ENCODE results near the gene CSF3.

CSF3 gene

DNA sequence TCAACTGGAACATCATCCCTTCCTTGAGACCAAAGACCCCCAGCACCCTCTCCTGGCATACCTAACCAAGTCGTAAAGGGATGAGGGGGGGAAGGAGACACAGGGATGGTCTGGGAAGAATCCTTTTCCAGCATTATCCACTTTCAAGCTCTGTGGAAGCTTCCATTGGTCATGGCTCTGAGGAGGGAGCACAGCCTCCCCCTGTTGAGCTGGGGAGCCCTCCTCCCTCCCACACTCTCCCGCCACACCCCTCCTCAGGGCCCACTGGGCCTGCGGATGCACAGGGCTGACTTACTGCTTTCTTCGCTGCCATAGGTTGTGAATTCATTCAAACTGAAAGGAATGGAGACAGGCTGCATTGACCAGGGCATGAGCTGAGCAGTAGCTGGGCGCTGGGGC lies 12.4 kb downstream of the CSF3 start:
- DNase-seq (ENCODE audit: insufficient read length) (peak; percentile 23), FAIRE-seq (no peak)
- TF ChIP-seq TAF1 (IDR thresholded peaks at IDR 0.05; ENCODE audit: borderline replicate concordance, low read depth, low read length) (no peak), POLR2AphosphoS5 (IDR thresholded peaks at IDR 0.05; ENCODE audit: low read depth, low read length) (no peak), POLR2A (IDR thresholded peaks at IDR 0.05; ENCODE audit: low read depth, low read length) (no peak)

DNA sequence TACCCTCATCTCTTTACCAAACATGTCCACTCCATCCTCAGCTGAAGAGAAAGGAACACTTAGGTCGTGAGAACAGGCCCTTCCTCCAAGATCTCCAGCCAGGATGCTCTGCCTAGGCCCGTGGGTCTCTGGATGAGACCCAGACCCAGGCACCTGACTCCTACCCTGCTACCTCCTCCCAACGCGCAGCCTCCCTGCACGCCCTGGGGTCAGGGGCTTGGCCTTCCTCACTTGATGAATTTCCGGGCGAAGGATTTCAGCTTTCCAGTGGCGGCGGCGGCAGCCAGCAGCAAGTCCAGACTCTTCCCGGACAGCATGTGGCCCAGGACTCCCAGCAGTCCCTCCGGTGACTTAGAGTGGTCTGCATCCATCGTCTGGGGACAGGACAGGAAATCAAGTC lies 13.4 kb downstream of the CSF3 start:
- TF ChIP-seq POLR2A (IDR thresholded peaks at IDR 0.05; ENCODE audit: low read depth, low read length), result no peak
- TF ChIP-seq POLR2AphosphoS5 (IDR thresholded peaks at IDR 0.05; ENCODE audit: low read depth, low read length), result no peak
- TF ChIP-seq TAF1 (IDR thresholded peaks at IDR 0.05; ENCODE audit: borderline replicate concordance, low read depth, low read length), result no peak

DNA sequence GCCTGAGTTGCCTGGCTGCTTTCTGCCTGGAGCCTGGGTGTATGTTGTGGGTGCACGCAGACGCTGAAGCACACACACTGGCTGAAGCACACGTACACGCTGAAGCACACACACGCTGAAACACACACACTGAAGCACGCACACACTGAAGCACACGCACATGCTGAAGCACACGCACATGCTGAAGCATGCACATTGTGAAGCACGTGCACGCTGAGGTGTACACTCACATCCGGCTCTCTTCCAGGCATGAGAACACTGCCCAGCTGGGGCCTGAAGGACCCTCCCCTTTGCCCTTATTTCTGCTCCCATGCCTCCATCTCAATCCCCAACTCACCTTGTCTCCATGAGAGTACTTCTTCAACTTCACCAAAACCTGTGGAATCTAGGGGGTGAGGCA lies 16.5 kb downstream of the CSF3 start:
- no peak for FAIRE-seq
- no peak for DNase-seq (ENCODE audit: insufficient read length)
- no peak for TF ChIP-seq POLR2A (IDR thresholded peaks at IDR 0.05; ENCODE audit: low read depth, low read length)
- TF ChIP-seq POLR2AphosphoS5 (IDR thresholded peaks at IDR 0.05; ENCODE audit: low read depth, low read length), result no peak
- TF ChIP-seq TAF1 (IDR thresholded peaks at IDR 0.05; ENCODE audit: borderline replicate concordance, low read depth, low read length), result no peak

More for the DNA sequence above, 13.4 kb downstream of the CSF3 start:
- DNase-seq (ENCODE audit: insufficient read length) (no peak), FAIRE-seq (no peak)

DNA sequence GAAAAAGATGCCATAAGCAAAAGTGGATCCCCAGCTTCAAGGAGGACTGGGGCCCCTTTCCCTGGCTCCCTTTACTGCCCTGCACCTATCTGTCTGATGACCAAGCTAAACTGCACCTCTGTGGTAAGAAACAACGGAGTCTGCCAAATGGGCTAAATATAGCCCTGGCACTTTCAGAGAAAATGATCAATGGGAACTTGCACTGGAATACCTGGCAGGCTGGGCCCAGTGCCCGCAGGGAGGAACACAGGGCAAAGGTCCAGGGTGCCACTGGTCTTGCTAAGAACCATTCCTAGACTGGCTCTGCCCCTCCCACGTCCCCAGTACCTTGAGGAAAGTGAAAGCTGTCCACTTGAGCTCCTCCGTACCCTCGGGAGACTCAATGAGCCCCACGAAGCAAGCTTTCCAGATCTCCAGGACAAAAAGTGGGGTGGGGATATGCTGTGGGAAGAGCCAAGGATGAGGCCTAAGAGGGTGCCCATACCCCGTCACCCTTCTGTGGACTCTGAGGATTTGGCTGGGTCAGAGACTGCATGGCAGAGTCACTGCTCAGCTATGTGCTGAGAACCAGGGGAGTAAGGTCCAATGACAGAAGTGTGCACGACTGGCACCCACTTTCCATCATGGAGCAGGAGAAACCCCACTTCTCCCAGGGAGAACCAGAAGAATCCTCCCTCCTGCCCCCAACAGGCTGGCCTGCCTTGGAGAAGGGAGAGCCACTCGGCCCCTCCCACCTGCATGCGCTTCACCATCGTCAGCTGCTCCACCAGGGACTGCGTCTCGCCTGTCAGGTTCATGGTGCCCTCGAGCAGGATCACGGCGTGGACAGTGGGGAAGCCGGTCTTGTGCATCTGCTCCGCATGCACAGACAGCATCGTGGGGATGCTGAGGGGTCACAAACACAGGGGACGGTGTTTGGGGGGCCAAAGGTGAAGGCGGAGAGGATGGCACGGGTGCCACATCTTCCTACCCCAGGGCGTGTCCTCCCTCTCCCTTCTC lies 17.4 kb downstream of the CSF3 start:
- no peak for TF ChIP-seq TAF1 (IDR thresholded peaks at IDR 0.05; ENCODE audit: borderline replicate concordance, low read depth, low read length)
- TF ChIP-seq POLR2A (IDR thresholded peaks at IDR 0.05; ENCODE audit: low read depth, low read length), result no peak
- no peak for TF ChIP-seq POLR2AphosphoS5 (IDR thresholded peaks at IDR 0.05; ENCODE audit: low read depth, low read length)
- DNase-seq (ENCODE audit: insufficient read length) (peak; percentile 5), FAIRE-seq (no peak)

DNA sequence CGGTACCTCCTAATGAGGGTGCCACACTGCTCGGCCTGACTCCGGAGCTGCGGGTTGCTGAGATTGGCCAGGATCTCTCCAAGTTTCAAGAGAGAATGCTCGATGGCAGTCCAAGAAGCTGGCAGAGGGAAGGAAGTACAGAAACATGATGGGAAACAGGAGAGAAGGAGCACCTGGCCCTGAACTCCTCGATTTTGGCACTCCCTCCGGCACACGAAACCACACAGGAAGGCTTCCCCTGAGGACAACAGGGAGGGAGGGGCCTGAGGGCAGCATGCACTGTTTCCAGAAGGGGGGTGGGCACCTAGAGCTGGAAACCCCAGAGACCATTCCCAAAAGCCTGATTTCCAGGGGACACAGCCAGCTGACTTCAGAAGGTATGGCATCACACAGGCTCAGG lies 18.1 kb downstream of the CSF3 start:
- DNase-seq (ENCODE audit: insufficient read length), result peak; percentile 4
- no peak for FAIRE-seq
- TF ChIP-seq POLR2AphosphoS5 (IDR thresholded peaks at IDR 0.05; ENCODE audit: low read depth, low read length) (no peak), POLR2A (IDR thresholded peaks at IDR 0.05; ENCODE audit: low read depth, low read length) (no peak), TAF1 (IDR thresholded peaks at IDR 0.05; ENCODE audit: borderline replicate concordance, low read depth, low read length) (no peak)

DNA sequence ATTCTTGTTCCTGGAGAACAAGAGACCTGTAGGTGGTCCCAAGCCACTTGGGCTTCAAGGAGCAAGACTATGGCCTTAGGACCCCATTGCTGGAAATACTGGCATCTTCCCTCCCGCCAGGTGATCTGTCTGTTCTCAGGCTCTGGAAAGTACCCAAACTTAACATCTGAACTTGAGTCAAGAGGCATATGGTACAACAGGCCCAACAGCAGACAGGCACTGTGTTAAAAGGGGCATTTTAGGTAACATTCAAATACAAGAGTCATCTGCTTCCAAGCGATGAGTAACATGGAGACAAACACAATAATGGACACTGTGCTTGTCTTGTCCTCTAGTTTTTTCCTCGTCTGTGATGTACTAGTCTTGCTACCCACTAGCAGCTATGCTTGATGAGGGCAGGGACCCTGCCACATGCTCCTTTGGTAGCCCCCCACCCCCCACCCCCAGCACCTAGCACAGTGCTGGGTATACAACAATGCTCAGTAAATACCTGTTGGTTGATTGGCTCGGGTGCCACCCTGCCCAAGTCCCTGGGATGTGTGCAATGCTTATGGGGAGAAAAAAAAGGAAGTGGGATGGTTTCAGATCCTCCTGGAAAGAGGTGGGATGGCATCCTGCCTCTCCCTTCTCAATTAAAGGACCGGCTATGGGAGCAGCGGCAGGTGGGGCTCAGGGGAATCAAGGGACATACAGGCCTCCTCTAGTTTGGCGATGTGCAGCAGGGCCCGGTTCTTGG lies 19.4 kb downstream of the CSF3 start:
- FAIRE-seq (no peak), DNase-seq (ENCODE audit: insufficient read length) (no peak)
- TF ChIP-seq POLR2AphosphoS5 (IDR thresholded peaks at IDR 0.05; ENCODE audit: low read depth, low read length), result no peak
- no peak for TF ChIP-seq POLR2A (IDR thresholded peaks at IDR 0.05; ENCODE audit: low read depth, low read length)
- no peak for TF ChIP-seq TAF1 (IDR thresholded peaks at IDR 0.05; ENCODE audit: borderline replicate concordance, low read depth, low read length)

DNA sequence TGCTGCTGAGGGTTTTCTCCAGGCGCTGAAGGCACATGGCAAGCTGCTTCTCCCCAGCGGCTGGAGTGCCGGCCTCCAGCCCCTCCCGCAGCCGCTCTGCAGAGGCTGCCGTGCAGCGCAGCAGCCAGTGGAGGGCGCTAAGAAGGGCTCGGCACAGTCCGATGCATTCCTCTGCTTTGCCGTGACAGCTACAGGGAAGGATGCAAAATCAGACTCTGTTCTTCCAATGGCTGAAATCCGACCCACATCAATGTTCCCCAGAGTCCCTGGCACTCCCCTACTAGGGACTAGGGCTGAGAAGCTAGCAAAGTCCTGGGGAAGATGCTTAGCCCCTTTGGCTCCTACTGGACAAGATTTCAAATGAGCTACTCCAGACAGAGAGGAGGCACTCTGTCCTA lies 19.9 kb downstream of the CSF3 start:
- DNase-seq (ENCODE audit: insufficient read length) (no peak), FAIRE-seq (no peak)
- TF ChIP-seq POLR2AphosphoS5 (IDR thresholded peaks at IDR 0.05; ENCODE audit: low read depth, low read length) (no peak), POLR2A (IDR thresholded peaks at IDR 0.05; ENCODE audit: low read depth, low read length) (no peak), TAF1 (IDR thresholded peaks at IDR 0.05; ENCODE audit: borderline replicate concordance, low read depth, low read length) (no peak)

DNA sequence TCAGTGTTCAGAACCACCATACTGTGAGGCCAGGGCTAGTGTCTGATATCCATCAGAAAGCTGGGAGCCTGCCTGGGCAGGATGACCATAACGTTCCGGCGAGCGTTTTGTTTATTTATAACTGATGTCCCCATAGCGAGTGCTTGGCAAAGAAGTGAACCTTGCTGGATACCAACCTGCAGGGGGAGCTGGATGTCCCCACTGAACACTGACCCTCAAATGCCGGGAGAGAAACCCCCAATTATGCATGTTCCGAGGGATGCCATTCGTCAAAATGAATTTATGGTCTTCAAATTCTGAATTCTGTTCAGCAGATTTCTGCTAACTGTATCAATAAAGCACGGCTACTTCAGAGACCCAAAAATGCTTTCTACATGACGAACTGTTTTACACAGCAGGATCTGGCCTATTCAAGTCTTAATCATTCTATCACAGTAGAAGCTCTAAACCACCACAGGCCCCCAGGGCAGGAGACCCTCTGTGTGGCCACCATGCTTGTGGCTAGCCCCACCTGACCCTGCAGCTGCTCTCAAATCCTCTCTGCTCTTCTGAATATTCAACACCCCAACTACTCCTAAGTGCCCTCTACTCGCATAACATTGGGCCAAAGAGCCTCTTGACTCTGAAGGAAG lies 23.8 kb downstream of the CSF3 start:
- TF ChIP-seq POLR2AphosphoS5 (IDR thresholded peaks at IDR 0.05; ENCODE audit: low read depth, low read length) (no peak), POLR2A (IDR thresholded peaks at IDR 0.05; ENCODE audit: low read depth, low read length) (no peak), TAF1 (IDR thresholded peaks at IDR 0.05; ENCODE audit: borderline replicate concordance, low read depth, low read length) (no peak)
- FAIRE-seq (no peak), DNase-seq (ENCODE audit: insufficient read length) (no peak)

DNA sequence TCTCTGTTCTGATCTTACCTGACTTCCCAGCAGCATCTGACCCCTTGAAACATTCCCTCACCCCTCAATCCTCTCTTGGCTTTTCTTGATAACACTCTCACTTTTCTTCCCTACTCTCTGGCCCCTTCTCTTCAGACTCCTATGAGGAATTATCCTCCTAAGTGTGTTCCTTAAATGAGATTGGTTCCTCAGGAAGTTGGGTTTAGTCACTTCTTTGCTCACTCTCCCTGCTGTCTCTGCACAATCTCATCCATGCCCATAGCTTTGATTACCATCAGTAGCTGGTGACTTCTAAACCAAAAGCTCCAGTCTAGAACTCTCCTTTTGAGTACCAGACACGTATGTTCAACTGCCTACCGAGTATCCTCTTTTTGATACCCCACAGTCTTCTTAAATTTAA lies 26.0 kb downstream of the CSF3 start:
- TF ChIP-seq TAF1 (IDR thresholded peaks at IDR 0.05; ENCODE audit: borderline replicate concordance, low read depth, low read length) (no peak), POLR2A (IDR thresholded peaks at IDR 0.05; ENCODE audit: low read depth, low read length) (no peak), POLR2AphosphoS5 (IDR thresholded peaks at IDR 0.05; ENCODE audit: low read depth, low read length) (no peak)
- DNase-seq (ENCODE audit: insufficient read length) (no peak), FAIRE-seq (no peak)

DNA sequence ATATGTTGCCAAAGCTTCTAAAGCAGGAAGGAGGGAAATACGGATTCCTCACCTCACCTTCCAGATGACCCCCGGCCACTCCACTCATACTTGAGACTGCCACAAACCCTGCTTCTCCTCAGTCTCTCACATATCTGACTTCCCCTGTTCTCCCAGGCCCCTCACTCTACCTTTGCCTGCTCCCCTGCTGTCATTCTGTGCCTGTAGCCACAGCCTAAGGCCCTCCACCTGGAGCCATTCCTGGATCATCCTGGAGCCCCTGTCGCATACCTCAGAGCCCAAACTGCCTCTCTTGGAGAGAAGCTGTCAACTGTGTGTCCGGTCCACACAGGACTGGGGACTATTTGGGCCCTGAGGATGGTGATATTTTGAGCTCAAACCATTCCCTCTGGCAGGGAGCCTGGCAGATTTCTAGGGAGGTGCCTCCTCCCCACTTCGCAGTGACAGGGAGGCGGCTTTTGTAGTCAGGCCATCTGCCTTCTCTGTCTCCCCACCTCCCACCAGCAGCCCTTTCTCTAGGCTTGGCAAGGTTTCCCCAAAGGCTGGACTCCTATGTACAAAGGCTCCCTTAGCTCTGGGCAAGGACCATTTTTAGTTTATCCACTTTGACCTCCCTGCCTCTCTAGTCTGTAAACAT lies 41.3 kb downstream of the CSF3 start:
- no peak for TF ChIP-seq POLR2AphosphoS5 (IDR thresholded peaks at IDR 0.05; ENCODE audit: low read depth, low read length)
- FAIRE-seq (no peak), DNase-seq (ENCODE audit: insufficient read length) (no peak)

DNA sequence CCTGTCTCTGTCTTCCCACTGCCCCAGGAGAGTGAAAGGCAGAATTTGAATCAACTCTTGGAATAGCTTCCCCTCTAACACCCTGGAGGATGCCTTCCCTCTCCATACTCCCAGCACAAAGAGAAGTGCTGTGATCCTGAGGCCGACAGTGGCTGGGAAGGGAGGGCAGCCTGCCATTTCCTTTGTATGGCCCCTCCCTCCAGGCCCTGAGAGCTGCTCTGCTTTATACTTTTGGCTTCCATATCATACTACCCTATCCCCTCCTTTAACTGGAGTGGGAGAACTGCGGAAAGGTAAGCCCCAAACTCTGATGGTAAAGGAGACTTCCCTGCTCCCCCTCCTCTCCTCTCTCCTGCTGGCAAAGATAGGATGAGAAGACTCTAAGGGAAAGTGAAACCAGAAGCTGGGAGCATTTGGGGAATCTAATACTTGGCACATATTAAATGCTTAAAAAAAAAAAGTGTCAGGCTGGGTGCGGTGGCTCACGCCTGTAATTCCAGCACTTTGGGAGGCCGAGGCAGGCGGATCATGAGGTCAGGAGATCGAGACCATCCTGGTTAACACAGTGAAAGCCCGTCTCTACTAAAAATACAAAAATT lies 43.0 kb downstream of the CSF3 start:
- TF ChIP-seq TAF1 (IDR thresholded peaks at IDR 0.05; ENCODE audit: borderline replicate concordance, low read depth, low read length) (no peak), POLR2AphosphoS5 (IDR thresholded peaks at IDR 0.05; ENCODE audit: low read depth, low read length) (no peak), POLR2A (IDR thresholded peaks at IDR 0.05; ENCODE audit: low read depth, low read length) (no peak)
- no peak for FAIRE-seq
- no peak for DNase-seq (ENCODE audit: insufficient read length)
